SK-N-DZ (cell line): Measurements from ENCODE around the gene THAP3.
A peak's percentile ranks its signal among the peaks of the same experiment; 100 is the strongest.
"Not testable (repeated sequence)": the region's sequence is repeated elsewhere in the genome, so short reads cannot be mapped to it uniquely, and the experiment has no call there.

Experiments
- DNase-seq: peaks from one replicate; pipeline ENCODE4 v3.0.0-alpha.2; 2015; ENCODE audit warnings: low spot score

THAP3 gene

GRCh38 chr1:6635161-6635909 lies 10.7 kb downstream of the THAP3 start:
- DNase-seq, result no peak

- DNase-seq, result no peak
Observed at GRCh38 chr1:6635910-6636760, 11.5 kb downstream of the THAP3 start.

GRCh38 chr1:6636778-6637177 lies 12.1 kb downstream of the THAP3 start:
- not testable (repeated sequence) for DNase-seq

- no peak for DNase-seq
Observed at GRCh38 chr1:6637770-6638169, 13.1 kb downstream of the THAP3 start.

- no peak for DNase-seq
Observed at GRCh38 chr1:6638226-6638625, 13.6 kb downstream of the THAP3 start.

GRCh38 chr1:6640867-6641266 lies 16.2 kb downstream of the THAP3 start:
- not testable (repeated sequence) for DNase-seq

- DNase-seq, result no peak
Observed at GRCh38 chr1:6645018-6645417, 20.4 kb downstream of the THAP3 start.

- DNase-seq, result no peak
Observed at GRCh38 chr1:6646499-6647148, 22.0 kb downstream of the THAP3 start.

- DNase-seq, result no peak
Observed at GRCh38 chr1:6648556-6648955, 23.9 kb downstream of the THAP3 start.

- no peak for DNase-seq
Observed at GRCh38 chr1:6651909-6652308, 27.2 kb downstream of the THAP3 start.

- DNase-seq, result no peak
Observed at GRCh38 chr1:6652986-6653385, 28.3 kb downstream of the THAP3 start.

GRCh38 chr1:6653436-6654290 lies 29.0 kb downstream of the THAP3 start:
- DNase-seq, result no peak

GRCh38 chr1:6657138-6657537 lies 32.5 kb downstream of the THAP3 start:
- no peak for DNase-seq

- no peak for DNase-seq
Observed at GRCh38 chr1:6658359-6659060, 33.8 kb downstream of the THAP3 start.

GRCh38 chr1:6660415-6661049 lies 35.9 kb downstream of the THAP3 start:
- DNase-seq, result no peak

- DNase-seq, result not testable (repeated sequence)
Observed at GRCh38 chr1:6662468-6662867, 37.8 kb downstream of the THAP3 start.

- no peak for DNase-seq
Observed at GRCh38 chr1:6666696-6667095, 42.0 kb downstream of the THAP3 start.

GRCh38 chr1:6667139-6667538 lies 42.5 kb downstream of the THAP3 start:
- no peak for DNase-seq

GRCh38 chr1:6668503-6668902 lies 43.8 kb downstream of the THAP3 start:
- no peak for DNase-seq

- peak; percentile 95 for DNase-seq
Observed at GRCh38 chr1:6672558-6672957, 47.9 kb downstream of the THAP3 start.
